ENCODE measurements around the gene MT3.

DNA sequence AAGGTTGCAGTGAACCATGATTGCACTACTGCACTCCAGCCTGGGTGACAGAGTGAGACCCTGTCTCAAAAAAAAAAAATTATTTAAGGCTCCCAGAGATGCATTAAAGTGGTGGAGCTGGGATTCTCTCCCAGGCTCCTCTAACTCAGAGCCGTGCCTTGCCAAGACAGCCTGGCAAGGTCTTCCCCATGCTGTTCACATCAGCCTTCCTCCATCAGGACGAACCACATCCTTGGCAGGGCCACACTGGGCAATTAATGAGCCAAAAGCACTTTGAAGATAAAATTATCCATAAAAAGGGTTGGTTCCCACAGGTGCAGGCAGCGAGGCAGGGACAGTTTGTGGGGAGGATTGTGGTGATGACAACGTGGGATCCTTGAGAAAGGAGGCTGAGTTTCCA lies 49.7 kb upstream of the MT3 start:
- no peak for TF ChIP-seq POLR2A (IDR thresholded peaks at IDR 0.05)
- no peak for TF ChIP-seq EP300 (IDR thresholded peaks at IDR 0.05)

Data from sigmoid colon (tissue), 4 donors.